Measurements from ENCODE around the gene LRRC4B.
"Not testable (repeated sequence)": the region's sequence is repeated elsewhere in the genome, so short reads cannot be mapped to it uniquely, and the experiment has no call there.

The LRRC4B gene

DNA sequence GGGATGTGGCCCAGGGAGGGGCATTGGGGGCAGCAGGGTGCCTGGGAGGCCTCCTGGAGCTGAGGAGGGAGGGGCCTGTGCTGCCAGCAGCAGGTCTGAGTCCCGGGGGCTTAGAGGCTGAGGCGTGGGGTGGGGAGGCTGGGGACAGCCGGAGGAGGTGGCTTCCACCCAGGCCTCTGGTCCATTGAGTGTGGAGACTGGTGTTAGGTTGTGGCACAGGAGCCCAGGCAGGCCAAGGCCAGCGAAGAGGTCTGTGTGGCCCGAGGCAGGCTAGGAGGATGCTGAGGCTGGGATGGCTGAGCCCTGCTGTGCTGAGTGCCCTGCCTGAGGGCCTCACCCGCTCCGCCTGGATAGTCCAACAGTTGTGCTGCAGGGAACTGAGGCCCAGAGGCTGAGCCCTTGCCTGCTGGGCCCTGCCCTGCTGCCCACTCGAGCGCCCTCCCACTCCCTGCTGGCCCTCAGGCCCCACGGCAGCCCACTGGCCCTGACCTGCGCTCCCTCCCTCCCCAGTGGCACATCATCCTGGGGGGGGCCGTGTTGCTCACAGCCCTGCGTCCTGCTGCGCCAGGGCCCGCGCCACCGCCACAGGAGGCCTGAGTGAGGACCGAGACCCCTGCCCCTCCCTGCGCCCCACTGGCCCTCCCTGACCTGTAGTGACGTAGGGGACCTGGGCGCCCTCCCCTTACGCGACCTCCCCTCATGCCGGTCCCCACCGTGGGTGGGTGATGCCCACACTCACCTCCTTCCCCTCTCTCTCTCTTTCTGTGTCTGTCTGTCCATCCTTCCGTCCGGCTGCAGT, 86.7 kb downstream of the LRRC4B start:
- no peak for DNase-seq

DNA sequence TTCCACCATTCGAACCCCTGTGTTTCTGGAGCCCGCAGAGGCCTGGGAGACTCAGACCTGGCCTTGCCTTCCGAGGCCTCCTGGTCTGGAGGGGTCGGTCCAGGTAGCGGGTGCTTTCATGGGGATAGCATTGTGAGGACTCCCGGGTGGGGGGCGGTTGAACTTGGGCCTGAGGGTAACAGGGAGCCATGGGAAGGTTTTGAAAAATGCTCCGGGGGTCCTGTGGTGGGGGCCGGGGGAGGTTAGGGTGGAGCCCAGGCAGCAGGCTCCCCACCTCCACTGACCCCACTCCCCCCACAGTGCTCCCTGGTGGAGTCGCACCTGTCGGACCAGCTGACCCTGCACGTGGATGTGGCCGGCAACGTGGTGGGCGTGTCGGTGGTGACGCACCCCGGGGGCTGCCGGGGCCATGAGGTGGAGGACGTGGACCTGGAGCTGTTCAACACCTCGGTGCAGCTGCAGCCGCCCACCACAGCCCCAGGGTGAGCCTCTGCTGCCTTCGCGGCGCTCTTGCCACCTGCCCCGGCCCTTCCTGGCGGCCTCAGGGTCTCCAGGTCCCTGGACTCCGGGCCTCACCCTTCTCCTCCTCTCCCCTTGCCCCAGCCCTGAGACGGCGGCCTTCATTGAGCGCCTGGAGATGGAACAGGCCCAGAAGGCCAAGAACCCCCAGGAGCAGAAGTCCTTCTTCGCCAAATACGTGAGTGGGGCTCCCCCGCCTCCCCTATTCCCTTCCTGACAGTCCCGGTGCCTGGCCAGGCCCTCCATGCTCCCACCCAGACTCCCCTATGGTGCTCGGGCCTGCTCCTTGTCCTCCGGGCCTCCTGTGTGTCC, 87.7 kb downstream of the LRRC4B start:
- DNase-seq: no peak

DNA sequence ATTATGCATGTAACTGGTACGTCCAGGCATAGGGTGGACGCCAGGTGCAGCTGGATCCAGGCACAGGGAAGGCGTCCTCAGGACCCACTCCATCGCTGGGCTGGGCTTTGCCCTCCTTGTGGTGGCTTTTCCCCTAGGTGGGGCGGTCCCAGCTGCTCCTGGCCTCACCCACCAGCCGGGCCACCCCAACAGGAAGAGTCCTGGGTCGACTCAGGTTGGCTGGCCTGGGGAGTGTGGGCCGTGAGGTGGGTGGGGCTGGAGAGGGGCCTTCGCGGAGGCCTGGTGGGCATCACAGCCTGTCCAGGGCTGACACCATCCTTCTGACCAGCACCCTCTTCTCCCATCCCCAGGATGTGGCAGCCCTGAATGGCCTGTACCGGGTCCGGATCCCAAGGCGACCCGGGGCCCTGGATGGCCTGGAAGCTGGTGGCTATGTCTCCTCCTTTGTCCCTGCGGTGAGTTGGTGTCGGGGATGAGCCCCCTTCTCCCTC, 88.4 kb downstream of the LRRC4B start:
- no peak for DNase-seq

DNA sequence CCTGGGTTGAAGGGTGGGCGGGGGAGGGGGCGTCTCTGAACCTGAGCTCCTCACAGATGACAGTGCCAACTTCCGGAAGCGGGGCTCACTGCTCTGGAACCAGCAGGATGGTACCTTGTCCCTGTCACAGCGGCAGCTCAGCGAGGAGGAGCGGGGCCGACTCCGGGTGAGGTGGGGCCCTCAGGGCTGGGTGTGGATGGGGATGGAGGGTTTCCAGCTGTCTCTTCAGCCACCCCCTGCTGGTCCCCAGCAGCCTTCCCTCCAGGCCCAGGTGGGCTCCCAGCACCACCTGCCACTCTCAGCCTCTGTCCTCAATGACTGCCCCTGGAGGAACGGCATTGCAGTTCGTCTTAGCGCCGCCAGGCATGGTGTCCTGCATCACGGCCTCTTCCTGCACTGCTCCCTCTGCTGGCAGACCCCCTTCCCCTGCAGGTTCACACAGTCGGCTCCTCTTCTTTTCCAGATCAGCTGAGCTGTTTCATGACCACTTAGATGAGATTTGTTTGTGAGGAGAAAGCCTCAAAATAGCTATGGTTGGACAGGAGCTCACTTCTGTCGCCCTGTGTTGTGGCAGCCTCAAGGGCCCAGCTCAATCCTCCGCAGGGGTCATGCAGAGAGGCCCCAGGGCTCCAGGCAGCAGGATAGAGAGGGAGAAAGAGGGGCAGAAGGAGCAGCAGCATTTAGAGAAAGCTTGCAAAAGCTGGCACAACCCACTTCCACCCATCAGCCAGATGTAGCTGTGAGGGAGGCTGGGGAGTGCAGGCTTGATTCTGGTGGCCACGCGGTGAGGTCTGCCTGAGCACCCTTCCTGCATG, 89.1 kb downstream of the LRRC4B start:
- DNase-seq: peak; percentile 31 to 35

DNA sequence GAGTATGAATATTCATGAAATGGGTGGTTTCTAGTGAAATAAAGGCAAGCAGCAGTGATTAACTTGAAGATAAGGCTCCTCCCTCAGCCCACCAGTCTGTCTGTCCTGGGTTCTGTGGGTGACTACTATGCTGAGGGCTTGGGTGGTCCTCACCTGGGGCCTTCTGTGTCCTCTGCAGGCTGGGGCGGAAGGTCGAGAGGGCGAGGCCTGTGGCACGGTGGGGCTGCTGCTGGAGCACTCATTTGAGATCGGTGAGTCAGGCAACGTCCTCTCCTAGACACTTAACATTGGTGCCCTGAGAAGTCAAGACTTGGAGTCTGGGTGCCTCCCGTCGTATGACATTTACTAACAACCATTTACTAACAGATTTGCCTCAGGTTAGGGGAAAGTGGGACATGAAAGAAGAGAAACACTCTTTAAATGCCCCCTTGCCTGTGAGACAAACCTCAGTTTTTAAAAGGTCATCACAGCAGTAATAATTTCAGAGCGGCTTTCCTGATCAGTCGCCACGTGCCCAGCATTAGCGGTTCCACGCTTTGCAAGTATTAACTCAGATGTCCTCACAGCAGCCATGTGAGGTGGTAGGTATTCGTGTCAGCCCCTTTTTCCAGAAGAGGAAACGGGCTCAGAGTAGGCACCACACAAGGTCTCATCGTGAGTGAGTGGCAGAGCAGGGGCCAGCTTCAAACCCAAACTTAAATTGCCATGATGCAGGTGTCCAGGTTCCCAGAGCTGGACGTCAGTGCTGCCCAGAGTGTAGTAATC, 90.3 kb downstream of the LRRC4B start:
- no peak for DNase-seq

DNA sequence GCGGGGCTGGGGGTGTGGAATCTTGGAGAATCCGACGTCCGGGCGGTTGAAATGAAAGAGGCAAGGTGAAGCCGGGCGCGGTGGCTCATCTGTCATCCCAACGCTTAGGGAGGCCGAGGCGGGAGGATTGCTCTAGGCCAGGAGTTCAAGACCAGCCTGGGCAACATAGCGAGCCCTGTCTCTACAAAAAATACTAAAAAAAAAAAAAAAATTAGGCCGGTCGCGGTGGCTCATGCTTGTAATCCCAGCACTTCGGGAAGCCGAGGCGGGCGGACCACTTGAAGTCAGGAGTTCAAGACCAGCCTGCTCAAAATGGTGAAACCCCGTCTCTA, 91.4 kb downstream of the LRRC4B start:
- no peak for DNase-seq

DNA sequence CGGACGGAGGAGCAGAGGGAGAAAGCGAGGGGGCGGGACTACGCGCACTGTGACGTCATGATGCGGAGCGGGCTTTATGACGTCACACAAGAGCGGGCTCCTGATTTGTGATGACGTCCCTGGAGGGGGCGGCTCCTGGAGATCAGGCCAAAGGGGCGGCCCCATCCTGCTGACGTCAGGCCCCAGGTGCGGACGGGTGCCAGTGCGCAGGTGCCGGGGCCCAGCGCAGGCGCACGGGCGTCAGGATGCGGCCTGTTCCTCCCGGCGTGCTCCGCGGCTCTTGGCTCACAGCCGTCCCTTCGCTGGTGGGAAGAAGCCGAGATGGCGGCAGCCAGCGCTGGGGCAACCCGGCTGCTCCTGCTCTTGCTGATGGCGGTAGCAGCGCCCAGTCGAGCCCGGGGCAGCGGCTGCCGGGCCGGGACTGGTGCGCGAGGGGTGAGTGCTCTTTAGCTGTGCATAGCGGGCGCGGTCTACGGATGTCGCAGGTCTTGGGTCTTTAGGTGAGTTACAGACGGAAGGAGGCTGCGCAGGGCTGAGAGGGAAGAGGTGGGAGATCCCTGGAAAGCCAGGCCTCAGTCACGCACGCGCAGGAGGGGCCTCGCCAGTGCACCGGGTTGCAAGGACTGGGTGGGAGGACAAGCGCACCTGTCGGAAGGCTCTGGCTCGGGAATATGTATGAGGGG, 91.9 kb downstream of the LRRC4B start, which contains the start of the genes EMC10 and GARIN5A:
TSS of gene EMC10 (plus strand) at position 284 of the 683 bp plus-strand sequence. CDS start at position 322, 38 bp downstream.
TSS of gene GARIN5A (minus strand) at position 625 of the 683 bp plus-strand sequence. CDS start at position 165, 460 bp downstream.
- DNase-seq: peak; percentile 92 to 95

DNA sequence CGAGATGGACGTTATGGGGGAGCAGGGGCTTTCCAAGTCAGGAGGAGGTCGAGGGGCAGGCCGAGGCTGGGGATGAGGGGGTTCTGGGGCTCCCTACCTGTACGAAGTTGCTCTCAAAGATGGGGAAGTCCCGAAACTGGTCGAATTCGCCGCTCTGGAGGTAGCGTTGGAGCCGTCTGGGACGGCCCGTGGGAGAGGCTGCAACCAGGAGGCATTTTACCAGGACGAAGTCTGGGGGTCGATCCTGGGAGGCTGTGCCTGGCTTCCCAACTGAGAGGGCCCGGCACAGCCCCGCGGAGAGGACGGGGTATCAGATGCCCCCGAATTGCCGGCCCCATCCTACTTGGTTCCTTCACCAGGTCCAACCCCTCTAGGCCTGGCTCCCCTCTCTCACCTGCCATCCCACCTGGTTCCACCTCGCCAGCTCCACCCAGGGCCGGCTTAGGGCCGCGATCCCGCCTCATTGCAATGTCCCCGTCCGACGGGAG, 92.5 kb downstream of the LRRC4B start:
- no peak for DNase-seq

DNA sequence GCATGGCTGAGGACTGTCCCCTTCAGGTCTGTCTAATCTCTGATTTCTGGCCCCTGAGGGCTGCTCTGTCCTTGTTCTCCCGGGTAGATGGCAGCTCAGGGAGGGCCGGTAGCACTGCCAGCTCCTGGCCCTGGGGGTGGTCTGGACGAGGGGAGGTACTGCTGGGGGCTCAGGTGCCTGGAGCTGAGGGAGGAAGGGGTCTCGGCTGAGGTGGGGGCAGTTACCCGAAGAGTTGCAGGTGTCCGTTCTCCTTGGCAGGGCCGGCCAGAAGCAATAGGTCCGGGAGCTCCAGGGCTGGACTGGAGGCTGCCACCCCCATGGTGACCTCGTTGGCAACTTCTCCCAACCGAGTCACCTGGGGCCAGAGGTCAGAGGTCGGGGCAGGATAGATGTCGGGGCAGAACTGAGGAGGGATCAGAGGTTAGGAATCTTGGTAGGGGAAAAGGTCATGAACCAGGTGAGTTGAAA, 93.1 kb downstream of the LRRC4B start:
- no peak for DNase-seq

DNA sequence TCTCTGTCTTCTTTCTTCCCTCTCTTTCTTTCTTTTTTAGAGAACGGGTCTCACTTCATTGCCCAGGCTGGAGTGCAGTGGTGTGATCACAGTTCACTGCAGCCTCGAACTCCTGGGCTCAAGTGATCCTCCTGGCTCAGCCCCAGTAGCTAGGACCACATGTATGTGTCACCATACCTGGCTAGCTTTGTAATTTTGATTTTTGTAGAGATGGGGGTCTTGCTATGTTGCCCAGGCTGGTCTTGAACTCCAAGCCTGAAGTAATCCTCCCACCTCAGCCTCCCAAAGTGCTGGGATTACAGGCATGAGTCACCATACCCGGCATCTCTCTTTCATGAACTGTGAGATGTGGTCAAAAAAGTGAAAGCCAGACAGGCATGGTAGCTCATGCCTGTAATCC, 94.9 kb downstream of the LRRC4B start:
- DNase-seq: not testable (repeated sequence)

DNA sequence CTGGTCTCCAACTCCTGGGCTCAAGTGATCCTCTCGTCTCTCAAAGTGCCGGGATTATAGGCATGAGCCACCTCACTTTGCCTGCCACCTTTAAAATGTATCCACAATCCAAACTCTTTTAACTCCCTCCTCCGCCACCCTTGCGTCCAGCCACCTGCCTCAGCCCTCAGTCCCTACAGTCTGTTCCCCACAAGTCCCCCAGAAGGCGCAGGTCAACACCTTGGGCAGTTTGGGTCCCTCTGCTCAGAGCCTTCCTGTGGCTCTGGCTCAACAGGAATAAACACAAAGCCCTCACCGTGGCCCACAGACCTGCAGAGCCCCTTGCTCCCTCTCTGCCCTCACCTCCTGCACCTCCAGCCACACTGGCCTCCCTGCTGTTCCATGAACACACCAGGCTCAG, 99.4 kb downstream of the LRRC4B start:
- DNase-seq: no peak

DNA sequence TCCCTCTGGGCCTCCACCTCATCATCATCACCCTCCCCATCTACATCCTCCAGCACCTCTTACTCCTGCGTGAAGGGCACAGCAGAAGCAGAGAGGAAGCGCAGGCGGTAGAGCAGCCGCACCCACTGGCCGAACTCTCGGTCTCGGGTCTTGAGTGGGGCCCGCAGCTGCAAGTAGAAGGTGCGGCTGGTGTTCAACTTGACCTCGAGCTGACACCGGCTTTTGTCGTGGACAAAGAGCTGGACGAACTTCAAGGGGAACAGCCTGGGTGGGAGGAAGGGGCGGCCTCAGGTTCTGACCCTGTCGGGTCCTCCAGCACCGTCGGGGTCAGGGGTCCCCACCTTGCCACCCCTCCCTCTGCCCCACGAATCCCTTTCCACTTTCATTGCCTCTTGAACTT, 100.7 kb downstream of the LRRC4B start:
- no peak for DNase-seq
